ENCODE data around the gene KBTBD4. TPM values are rescaled to one million over a fixed set of nuclear protein-coding genes. Genes with fewer than 3 reads are reported as not detected.
"Not testable (repeated sequence)": the region's sequence is repeated elsewhere in the genome, so short reads cannot be mapped to it uniquely, and the experiment has no call there.

KBTBD4 gene
- total RNA-seq, 1 experiment from 2014 or later = 26.5 TPM

DNA sequence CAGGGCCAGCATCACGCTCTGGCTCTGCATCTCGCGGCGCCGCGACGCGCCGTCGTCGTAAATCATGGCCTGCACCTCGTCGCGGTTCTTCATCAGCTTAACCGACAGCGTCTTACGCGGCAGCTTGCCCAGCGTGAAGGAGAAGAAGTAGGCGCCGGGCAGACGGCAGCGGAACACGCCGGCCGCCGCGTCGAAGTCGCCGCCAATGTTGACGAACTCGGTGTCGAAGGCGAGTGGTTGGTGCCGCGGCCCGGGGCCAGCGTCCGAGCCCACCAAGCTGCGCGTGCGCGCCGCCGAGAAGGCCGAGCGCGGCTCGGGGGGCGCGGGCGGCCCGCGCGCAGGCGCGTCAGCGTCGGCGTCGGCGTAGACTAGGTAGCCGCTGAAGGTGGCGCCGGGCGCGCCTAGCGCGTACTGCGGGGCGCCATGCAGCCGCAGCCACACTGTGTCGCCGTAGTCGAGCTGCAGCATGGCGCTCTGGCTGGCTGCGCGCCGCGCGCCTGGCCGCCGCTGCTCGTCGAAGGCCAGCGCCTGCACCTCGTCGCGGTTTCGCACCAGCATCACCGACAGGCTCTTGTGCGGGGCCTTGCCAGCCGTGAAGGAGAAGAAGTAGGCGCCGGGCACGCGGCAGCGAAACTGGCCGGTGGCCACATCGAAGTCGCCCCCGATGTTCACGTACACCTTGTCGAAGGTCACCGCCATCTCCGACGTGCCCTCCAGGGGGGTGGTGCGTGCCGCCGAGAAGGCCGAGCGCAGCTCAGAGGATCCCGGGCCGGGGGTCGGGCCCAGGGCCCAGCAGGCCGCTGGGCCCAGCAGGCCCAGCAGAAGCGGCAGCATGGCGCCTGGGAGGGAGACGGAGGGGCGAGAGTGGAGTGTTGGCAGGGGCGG is 11.4 kb upstream of the KBTBD4 start:
- no peak for DNase-seq (ENCODE audit: low spot score)

DNA sequence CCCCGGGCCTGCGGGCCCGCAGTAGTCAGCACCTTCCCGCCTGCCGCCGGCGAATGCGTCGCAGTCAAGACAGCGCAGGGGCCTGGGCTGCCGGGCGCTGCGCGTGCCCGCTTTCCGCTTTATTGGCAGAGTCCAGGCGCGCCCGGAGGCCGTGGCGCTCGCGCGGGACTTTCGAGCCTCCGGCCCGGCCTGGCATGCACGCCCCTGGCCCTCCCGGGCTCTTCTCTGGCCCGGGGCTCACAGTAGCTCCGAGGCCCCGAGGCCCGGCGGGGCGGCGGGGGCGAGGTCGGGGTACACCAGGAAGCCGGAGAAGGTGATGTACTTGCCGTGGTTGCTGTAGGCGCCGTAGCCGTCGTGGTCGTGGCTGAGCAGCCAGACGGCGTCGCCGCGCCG is 10.8 kb upstream of the KBTBD4 start:
- DNase-seq (ENCODE audit: low spot score) = no peak

DNA sequence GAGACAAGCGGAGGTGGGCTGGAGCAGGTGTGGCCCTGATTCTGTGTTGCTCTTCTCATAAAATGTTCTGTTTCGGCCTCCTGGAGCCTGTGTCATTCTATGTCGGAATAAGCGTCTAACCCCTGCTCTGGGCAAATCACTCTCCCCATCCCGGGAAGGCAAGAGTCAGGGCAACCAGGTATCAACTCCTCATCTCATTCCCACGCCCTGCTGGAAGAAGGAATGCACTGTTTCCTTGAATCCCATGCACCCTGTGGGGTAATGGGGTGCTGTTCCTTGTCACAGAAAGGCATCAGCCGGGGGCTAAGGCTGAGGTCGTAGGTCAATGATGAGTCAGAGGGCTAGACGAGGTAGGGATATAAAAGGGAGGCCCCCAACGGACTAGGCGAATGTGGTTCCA is 10.3 kb upstream of the KBTBD4 start:
- DNase-seq (ENCODE audit: low spot score) = no peak

DNA sequence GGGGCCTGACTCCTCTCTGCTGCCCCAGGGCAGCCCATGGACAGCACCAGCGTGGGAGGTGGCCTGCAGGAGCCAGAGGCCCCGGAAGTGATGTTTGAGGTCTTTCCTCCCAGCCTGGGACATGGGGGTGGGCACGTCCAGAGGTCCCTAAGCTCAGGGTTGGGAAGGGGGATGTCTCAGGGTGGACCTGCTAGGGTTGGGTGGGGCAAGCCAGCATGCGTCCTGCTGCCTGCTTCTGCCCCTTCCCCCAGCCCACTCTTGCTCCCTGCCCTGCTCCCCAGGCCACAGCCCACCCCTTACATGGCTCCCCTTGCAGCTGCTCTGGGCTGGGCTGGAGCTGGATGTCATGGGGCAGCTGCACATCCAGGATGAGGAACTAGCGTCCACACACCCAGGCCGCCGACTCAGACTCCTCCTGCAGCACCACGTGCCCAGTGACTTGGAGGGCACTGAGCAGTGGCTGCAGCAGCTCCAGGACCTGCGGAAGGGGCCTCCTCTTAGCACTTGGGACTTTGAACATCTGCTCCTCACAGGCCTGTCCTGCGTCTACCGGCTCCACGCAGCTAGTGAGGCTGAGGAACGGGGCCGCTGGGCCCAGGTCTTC is 9.1 kb upstream of the KBTBD4 start:
- DNase-seq (ENCODE audit: low spot score) = no peak

DNA sequence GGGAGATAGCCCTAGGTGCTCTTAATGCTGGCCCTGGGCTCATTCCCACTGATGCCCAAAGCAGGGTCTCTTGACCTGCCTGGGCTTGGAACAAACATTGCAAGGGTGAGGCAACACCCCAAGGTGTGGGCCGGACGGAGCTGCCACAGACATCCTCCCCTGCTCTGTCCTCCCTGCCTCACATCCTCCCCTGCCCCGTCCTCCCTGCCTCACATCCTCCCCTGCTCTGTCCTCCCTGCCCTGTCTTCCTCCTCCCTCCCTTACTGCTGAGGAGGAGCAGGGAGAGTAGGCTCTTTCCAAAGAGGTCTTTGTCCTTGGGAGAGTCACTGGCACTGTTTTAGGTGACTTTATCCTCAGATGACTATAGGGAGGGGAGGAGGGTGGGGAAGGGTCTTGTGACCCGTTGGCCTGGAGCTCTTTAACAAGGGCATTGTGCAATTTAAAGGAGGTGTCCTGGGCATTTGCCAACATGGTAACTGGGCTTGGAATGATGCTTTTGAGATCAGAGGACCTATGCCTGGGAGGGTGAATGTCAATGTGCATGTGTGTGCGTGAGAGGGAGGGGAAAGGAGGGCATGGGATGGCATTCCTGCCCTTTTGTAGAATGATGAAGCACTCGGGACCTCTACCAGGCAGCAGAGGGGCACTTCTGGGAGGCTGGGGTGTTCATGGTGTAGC is 8.4 kb upstream of the KBTBD4 start:
- DNase-seq (ENCODE audit: low spot score) = no peak

DNA sequence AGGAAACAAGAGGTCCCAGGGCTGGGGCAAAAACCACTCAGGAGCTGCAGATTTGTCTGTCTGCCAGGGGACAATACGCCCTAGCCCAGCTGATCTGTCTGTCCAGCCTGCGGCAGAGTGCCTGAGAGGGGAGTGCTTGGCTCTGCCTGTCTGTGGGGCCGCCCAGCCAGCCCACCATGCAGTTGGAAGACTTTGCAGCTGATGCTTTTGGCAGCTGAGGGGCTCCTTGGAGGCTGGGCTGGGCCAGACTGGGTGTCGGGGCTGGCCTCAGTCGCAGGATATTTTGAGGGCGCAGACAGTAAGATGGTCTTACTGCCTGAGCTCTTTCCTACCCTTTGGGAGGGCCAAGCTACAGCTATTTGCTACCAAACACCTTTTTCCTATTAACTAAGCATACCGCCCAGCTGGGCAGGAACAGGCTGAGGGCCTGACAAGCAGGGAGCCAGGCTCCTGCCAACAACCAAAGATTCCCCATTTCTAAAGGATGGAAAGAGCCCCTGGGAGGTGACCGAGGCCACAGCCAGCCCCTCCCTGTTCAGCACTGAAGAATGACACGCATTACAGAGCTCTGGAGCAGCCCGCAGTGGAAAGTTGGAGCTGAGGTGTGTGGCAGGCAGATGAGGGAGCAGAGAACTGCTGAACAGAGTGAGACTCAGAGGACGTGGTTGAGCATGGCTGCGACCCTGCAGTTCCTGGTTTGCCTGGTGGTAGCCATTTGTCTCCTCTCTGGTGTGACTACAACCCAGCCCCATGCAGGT is 7.5 kb upstream of the KBTBD4 start, which contains the start of gene FAM180B:
Gene FAM180B (plus strand): TSS at position 581 of the 758 bp plus-strand sequence. CDS start 91 bp downstream, at position 672.
- DNase-seq (ENCODE audit: low spot score) = no peak

DNA sequence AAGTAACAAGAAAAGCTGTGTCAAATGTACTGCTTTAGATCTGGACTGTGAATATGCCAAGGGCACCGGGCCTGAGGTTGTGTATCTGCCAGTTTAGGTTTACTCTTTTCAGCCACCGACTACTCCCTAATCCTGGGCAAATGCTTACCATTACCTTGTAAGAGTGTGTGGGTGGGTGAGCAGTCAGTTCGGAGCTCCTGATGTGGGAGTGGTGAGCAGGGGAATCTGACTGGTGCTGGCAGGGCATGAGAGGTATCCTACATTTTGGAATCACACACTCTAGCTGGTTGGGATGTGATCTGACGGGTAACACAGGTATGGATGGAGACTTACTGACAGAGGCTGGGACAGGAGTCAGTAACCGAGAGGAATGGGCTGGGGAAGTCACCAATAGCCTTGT is 5.1 kb upstream of the KBTBD4 start:
- DNase-seq (ENCODE audit: low spot score) = no peak

DNA sequence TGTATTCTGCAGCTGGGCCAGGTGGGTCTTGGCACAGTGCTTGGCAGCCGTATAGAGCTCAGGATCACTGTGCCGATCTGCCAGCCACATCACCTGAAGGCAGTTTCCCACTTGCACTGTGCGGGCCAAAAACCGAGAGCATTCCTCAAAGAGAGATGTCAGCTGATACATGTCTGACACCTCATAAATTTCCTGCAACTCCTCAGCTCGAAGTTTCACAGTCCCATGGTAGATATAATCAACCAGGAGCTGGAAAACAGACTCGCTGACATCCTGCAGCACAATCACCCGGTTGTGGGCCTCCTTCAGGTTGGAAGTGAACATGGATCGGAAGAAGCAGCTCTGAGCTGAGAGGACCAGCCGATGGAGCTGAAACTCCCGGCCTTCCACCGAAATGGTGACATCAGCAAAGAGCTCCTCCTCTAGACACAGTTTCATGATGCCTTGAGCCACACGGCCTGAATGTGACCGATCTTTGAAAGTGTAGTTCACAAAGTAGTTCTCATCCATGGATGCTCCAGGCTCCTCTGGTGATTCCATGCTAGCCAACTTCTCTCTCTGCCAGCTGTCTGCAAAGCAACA is 1.2 kb downstream of the KBTBD4 start:
- DNase-seq (ENCODE audit: low spot score) = no peak

DNA sequence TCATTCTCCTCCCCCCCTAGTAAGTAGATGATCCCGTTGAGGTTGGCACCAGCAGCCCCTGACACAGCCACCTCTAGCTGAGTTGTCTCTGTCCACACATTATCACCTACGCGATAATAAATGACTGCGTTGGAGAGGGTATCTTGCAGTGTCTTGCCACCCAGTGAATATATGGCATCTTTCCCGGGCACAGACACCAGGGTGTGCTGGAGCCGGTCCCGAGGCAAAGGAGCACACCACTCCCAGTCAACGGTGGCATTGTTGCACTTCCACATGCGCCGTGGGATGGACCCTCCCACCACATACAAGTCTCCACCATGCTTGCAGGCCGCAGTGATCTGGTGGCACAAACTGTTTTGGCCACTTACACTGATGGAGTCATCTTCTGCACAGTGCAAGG is 5.4 kb downstream of the KBTBD4 start:
- DNase-seq (ENCODE audit: low spot score) = no peak

DNA sequence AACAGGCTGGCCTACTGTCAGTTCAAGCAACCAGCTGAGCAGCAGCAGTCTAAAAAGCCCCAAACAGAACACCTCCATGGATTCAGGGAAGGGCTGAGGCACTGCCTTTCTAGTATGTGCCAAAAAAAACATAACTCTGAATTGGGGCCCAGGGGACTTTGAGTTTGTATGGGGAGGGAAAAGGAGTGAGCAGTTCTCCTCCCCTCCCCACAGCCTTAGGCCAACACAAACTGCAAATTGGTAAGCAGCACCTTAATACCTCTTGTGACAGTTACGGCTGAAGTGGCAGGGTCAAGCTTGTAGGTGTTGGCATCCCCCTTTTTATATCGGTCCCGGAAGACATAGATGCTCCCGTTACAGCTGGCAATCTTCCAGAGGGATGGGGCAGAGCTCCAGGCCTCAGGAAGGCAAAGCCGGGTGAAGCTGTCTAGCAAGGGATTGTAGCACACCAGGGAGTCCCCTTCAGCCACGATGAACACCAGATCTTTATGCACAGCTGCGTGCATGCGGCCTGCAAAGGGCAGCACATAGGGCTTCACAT is 6.0 kb downstream of the KBTBD4 start:
- DNase-seq (ENCODE audit: low spot score) = no peak

DNA sequence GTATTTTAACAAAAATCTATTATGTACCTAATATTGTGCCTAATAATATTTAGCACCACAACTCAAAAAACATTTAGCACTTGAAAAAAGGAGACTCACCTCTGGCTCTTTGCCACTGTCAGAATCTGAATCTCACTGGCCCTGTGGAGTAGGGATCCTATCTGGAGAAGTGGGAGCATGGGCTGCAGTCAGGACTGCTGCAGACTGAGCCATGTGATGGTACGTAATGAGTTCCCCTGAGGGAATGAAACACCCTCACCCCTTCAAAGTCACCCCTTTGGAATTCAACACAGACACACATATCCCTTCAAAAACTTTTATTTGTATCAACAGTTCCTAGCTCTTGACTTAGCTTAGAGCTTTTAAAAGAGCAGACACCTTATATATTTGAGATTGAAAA is 6.9 kb downstream of the KBTBD4 start:
- no peak for DNase-seq (ENCODE audit: low spot score)

DNA sequence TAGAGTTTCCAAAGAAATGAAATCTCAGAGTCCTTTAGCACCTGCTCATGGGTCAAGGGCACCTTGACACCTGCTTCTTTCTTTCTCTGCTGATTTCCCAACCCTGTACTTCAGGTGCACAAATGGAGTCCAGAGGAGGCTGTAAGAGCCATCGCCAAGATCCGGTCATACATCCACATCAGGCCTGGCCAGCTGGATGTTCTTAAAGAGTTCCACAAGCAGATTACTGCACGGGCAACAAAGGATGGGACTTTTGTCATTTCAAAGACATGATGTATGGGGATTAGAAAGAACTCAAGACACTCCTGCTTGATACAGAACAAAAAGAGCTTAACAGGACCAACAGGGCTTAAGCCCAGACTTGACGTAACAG is 7.4 kb downstream of the KBTBD4 start:
- no peak for DNase-seq (ENCODE audit: low spot score)

DNA sequence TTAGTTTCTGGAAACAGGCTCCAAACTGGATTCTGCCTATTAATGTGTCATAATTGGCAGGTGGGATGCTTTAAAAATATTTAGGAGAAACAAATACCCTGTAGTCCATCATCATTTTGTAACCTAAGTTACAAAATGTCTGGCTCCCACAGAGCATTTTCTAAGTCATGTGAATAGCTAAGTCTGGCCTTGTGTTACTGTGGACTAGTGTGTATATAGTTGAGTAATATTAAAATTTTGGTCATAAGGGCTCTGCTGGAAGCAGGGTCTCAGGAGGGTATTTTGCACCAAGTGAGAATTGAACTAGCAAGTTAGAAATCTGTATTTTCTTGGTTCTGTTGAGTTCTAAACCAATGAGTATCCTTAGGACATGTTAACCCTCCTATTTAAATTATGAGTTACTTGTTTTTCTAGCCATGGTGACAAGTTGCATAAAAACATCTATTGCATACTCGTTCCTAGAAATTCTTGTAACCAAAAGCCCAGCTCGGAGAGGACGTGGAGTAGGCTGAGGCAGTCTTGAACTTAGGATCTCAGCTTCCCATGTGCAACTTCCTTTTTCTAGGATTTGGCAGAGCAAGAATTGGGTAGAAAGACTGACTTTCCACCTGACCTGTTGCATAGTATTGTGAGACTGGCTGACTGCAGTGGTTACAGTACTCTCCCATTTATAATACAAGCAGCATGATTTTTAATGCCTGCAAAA is 8.0 kb downstream of the KBTBD4 start:
- no peak for DNase-seq (ENCODE audit: low spot score)

DNA sequence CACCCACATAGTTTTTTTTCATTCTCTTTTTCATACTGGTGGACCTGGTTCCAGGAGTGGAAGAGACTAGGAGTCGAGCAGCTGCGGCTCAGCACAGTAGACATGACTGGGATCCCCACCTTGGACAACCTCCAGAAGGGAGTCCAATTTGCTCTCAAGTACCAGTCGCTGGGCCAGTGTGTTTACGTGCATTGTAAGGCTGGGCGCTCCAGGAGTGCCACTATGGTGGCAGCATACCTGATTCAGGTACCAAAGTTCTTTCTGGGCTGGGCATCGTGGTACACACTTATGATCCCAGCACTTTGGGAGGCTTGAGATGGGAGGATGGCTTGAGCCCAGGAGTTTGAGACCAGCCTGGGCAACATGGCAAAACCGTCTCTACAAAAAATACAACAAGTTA is 9.1 kb downstream of the KBTBD4 start:
- DNase-seq (ENCODE audit: low spot score) = no peak

DNA sequence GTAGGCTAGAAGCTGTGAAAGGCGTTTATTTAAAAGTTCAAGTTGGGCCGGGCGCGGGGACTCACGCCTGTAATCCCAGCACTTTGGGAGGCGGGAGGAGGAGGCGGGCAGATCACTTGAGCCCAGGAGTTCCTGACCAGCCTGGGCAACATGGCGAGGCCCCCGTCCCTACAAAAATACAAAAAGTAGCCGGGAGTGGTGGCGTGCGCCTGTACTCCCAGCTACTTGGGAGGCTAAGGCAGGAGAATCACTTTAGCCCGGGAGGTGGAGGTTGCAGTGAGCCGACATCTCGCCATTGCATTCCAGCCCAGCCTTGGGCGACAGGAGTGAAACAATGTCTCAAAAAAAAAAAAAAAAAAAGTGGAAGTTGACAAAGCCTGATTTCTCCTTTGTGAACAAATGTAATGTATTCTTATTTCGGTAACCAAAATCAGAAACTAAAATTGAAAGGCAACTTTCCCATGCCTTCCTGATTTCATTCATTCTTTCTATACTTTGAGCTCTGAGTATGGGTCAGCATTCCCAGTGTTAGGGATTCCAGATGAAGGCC is 12.5 kb downstream of the KBTBD4 start:
- DNase-seq (ENCODE audit: low spot score) = no peak

DNA sequence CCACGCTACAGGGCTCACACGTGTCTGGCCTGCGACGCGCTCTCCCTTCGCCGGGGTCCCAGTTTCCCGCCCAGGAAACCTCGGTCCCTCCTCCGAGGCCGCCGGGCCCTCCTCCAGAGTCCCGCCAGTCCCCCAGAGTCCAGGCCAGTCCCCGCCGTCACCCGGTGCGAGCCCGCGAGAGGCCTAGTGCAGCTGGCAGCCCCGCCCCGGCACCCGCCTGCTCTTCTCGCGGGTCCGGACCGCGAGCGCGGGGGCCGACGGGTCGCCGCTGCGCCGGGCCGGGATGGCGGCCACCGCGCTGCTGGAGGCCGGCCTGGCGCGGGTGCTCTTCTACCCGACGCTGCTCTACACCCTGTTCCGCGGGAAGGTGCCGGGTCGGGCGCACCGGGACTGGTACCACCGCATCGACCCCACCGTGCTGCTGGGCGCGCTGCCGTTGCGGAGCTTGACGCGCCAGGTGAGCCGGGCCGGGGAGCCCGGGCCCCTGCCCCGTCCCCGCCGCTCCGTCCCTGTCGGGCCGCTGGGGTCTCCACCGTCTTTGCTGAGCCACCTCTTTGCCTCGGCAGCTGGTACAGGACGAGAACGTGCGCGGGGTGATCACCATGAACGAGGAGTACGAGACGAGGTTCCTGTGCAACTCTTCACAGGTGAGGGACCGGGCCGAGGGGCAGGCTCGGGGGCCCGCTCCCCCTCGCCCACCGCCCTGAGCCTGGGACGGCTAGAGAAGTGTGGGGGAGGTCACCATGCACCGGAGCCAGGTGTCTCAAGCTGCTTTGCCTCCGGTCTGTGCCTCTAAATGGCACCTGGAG is 13.2 kb downstream of the KBTBD4 start, which contains the start of gene PTPMT1:
Gene PTPMT1 (plus strand): TSS at position 260 of the 809 bp plus-strand sequence. CDS start 24 bp downstream, at position 284.
- DNase-seq (ENCODE audit: low spot score) = peak; percentile 69

DNA sequence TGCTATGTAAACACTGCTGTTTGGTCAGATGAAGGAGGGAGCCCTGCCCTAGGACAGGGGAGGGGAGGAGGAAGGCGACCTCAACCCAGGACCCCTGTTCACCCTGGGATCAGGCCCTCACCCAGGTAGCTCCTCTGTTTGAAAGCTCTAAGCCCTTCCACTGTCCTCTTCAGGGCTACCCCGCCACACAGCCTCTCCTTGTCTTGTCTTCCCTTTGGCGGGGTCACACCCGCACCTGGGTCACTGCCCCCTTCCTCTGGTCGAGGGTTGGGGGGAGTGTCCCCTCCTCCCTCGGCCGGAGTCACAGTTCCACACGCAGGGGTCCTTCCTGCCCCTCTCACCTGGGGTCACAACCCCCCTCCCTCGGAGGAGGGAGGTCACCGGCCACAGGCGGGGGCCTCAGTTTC is 13.8 kb downstream of the KBTBD4 start:
- no peak for DNase-seq (ENCODE audit: low spot score)

DNA sequence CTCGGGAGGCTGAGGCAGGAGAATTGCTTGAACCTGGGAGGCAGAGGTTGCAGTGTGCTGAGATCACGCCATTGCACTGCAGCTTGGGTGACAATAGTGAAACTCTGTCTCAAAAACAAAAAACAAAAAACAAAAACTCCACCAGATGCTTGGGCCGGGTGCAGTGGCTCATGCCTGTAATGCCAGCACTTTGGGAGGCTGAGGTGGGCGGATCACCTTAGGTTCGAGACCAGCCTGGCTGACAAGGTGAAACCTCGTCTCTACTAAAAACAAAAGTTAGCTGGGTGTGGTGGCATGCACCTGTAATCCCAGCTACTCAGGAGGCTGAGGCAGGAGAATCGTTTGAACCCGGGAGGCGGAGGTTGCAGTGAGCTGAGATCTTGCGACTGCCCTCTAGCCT is 14.4 kb downstream of the KBTBD4 start:
- not testable (repeated sequence) for DNase-seq (ENCODE audit: low spot score)

DNA sequence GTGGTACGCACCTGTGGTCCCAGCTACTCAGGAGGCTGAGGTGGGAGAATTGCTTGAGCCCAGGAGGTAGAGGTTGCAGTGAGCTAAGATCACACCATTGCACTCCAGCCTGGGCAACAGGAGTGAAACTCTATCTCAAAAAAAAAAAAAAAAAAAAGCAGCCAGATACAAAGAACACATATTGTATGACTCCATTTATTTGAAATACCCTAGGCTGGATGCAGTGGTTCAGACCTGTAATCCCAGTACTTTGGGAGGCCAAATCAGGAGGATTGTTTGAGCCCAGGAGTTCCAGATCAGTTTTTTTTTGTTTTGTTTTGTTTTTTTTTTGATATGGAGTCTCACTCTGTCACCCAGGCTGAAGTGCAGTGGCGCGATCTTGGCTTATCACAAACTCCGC is 16.4 kb downstream of the KBTBD4 start:
- not testable (repeated sequence) for DNase-seq (ENCODE audit: low spot score)

Data from HT-29 (cell line).